ENCODE results near the gene ETV3. TPM values are rescaled to one million over a fixed set of nuclear protein-coding genes. Genes with fewer than 3 reads are reported as not detected.

ETV3 gene
- total RNA-seq, 2 experiments from 2014 or later = 11.1 to 20.4 TPM

GRCh38 chr1:157154291-157154690 lies 16.1 kb upstream of the ETV3 start:
- TF ChIP-seq, protein P1, sequence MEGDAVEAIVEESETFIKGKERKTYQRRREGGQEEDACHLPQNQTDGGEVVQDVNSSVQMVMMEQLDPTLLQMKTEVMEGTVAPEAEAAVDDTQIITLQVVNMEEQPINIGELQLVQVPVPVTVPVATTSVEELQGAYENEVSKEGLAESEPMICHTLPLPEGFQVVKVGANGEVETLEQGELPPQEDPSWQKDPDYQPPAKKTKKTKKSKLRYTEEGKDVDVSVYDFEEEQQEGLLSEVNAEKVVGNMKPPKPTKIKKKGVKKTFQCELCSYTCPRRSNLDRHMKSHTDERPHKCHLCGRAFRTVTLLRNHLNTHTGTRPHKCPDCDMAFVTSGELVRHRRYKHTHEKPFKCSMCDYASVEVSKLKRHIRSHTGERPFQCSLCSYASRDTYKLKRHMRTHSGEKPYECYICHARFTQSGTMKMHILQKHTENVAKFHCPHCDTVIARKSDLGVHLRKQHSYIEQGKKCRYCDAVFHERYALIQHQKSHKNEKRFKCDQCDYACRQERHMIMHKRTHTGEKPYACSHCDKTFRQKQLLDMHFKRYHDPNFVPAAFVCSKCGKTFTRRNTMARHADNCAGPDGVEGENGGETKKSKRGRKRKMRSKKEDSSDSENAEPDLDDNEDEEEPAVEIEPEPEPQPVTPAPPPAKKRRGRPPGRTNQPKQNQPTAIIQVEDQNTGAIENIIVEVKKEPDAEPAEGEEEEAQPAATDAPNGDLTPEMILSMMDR (conservative IDR thresholded peaks at IDR 0.05; ENCODE audit: low read length) = no peak
- TF ChIP-seq EZH2phosphoT487 (IDR thresholded peaks at IDR 0.05; ENCODE audit: borderline replicate concordance, low read depth, low read length) = no peak
- H3K79me2 ChIP-seq (ENCODE audit: insufficient read depth, low read depth, low read length) = no peaks in the 10 kb centered on the region
- no peaks in the 10 kb centered on the region for H3K9me3 ChIP-seq (ENCODE audit: low read length)
- H2AFZ ChIP-seq (ENCODE audit: low read length) = no peak overlapping the region
- H3K9me2 ChIP-seq (ENCODE audit: insufficient read depth, low read length) = no peaks in the 10 kb centered on the region
- ChIA-PET POLR2A (no interaction called here), CTCF (ENCODE audit: unreplicated experiment) (interaction anchor here (0.6 to 1.2 kb wide), 3 partner anchors 11 to 472 kb away, joined by 3 to 5 read pairs (median 4); no protein-coding TSS in a partner anchor)
- DNase-seq (ENCODE audit: low spot score) = no peak
- H3K27ac ChIP-seq (ENCODE audit: low read depth, low read length, poor library complexity, severe bottlenecking) = no peak overlapping the region
- H3K4me1 ChIP-seq (ENCODE audit: insufficient read depth, low read length, poor library complexity, severe bottlenecking) = no peaks in the 10 kb centered on the region
- no peaks in the 10 kb centered on the region for H3K36me3 ChIP-seq (ENCODE audit: insufficient read depth, low read length)
- H3K4me3 ChIP-seq (ENCODE audit: low read depth, low read length, poor library complexity, severe bottlenecking) = no peak overlapping the region
- no TSS peak for BruUV-seq (replicated peaks)
- intact Hi-C loops (cut with micrococcal nuclease; ENCODE audit: unreplicated experiment) = no loop called here
- no peak overlapping the region for H3K4me2 ChIP-seq (ENCODE audit: low read length)
- H4K20me1 ChIP-seq (ENCODE audit: insufficient read depth, low read length) = no peaks in the 10 kb centered on the region

DNA sequence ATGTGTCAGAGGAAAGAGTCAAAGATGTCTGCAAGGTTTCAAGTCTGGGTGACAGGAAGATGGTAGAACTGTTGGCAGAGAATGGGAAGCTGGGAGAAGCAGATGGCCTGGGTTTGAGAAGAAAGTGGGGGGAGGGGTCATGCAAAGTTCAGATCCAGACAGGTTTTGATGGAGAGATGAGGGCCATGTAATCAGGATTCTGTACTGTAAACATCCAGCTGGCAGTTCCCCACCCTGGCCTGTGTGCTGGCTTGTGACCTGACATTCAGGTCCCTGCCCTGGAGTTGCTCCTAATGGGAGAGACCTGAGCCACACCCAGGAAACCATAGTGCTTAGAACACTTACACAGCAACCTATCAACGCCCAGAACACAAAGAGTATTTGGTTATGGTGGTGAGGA lies 15.6 kb upstream of the ETV3 start:
- H3K9me2 ChIP-seq (ENCODE audit: insufficient read depth, low read length) = no peaks in the 10 kb centered on the region
- H3K27ac ChIP-seq (ENCODE audit: low read depth, low read length, poor library complexity, severe bottlenecking) = no peak overlapping the region
- intact Hi-C loops (cut with micrococcal nuclease; ENCODE audit: unreplicated experiment) = no loop called here
- H3K9me3 ChIP-seq (ENCODE audit: low read length) = no peaks in the 10 kb centered on the region
- H3K4me1 ChIP-seq (ENCODE audit: insufficient read depth, low read length, poor library complexity, severe bottlenecking) = peaks cover under 1% of the 10 kb centered on the region
- H2AFZ ChIP-seq (ENCODE audit: low read length) = no peak overlapping the region
- no peaks in the 10 kb centered on the region for H4K20me1 ChIP-seq (ENCODE audit: insufficient read depth, low read length)
- no peaks in the 10 kb centered on the region for H3K79me2 ChIP-seq (ENCODE audit: insufficient read depth, low read depth, low read length)
- DNase-seq (ENCODE audit: low spot score) = no peak
- ChIA-PET CTCF (ENCODE audit: unreplicated experiment) (interaction anchor here (0.6 to 0.7 kb wide), 2 partner anchors 11 to 471 kb away, joined by 3 to 4 read pairs; no protein-coding TSS in a partner anchor), POLR2A (no interaction called here)
- BruUV-seq (replicated peaks) = no TSS peak
- H3K4me3 ChIP-seq (ENCODE audit: low read depth, low read length, poor library complexity, severe bottlenecking) = no peak overlapping the region
- H3K4me2 ChIP-seq (ENCODE audit: low read length) = no peak overlapping the region
- H3K36me3 ChIP-seq (ENCODE audit: insufficient read depth, low read length) = no peaks in the 10 kb centered on the region
- TF ChIP-seq, protein P1 (conservative IDR thresholded peaks at IDR 0.05; ENCODE audit: low read length) = no peak
- TF ChIP-seq EZH2phosphoT487 (IDR thresholded peaks at IDR 0.05; ENCODE audit: borderline replicate concordance, low read depth, low read length) = no peak

DNA sequence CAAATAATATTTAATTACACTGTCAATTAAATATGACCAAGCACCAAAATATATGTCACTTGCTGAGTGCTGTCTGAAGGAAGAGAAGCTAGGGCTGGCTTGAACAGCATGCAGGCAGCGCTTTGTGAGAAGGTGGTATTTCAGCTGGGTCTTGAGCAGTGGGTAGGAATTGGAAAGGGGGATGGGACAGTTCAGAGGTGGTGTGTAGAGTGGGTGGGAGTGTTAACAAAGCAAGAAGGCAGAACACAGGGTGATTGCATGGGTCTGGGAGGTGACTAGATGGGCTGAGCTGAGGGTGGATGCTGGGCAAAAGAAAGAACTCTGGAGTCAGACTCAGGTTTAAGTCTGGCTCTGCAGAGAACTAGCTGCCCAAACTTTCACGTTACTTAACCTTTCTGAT lies 14.3 kb upstream of the ETV3 start:
- POLR2A ChIA-PET = no interaction called here
- DNase-seq (ENCODE audit: low spot score) = no peak
- no peaks in the 10 kb centered on the region for H3K9me3 ChIP-seq (ENCODE audit: low read length)
- H3K9me2 ChIP-seq (ENCODE audit: insufficient read depth, low read length) = no peaks in the 10 kb centered on the region
- H3K4me2 ChIP-seq (ENCODE audit: low read length) = no peak overlapping the region
- CTCF ChIA-PET (ENCODE audit: unreplicated experiment) = interaction anchor here (0.6 kb wide), 1 partner anchor 45 kb away, joined by 4 read pairs; no protein-coding TSS in a partner anchor
- no peaks in the 10 kb centered on the region for H3K79me2 ChIP-seq (ENCODE audit: insufficient read depth, low read depth, low read length)
- no peak overlapping the region for H3K4me3 ChIP-seq (ENCODE audit: low read depth, low read length, poor library complexity, severe bottlenecking)
- no peak overlapping the region for H2AFZ ChIP-seq (ENCODE audit: low read length)
- no peaks in the 10 kb centered on the region for H4K20me1 ChIP-seq (ENCODE audit: insufficient read depth, low read length)
- TF ChIP-seq EZH2phosphoT487 (IDR thresholded peaks at IDR 0.05; ENCODE audit: borderline replicate concordance, low read depth, low read length) = no peak
- BruUV-seq (replicated peaks) = no TSS peak
- H3K36me3 ChIP-seq (ENCODE audit: insufficient read depth, low read length) = no peaks in the 10 kb centered on the region
- intact Hi-C loops (cut with micrococcal nuclease; ENCODE audit: unreplicated experiment) = no loop called here
- peaks cover 8% of the 10 kb centered on the region for H3K4me1 ChIP-seq (ENCODE audit: insufficient read depth, low read length, poor library complexity, severe bottlenecking)
- H3K27ac ChIP-seq (ENCODE audit: low read depth, low read length, poor library complexity, severe bottlenecking) = no peak overlapping the region
